HepG2 (cell line): ENCODE measurements around the gene NUCB1. TPM values are rescaled to one million over a fixed set of nuclear protein-coding genes. Genes with fewer than 3 reads are reported as not detected.

Experiments
- ATAC-seq: fragments of 200-7000 bp; cut with Tn5 transposase; 3 replicates; pipeline ENCODE4 v1.9.1; 2020; ENCODE audit warnings: mild to moderate bottlenecking, moderate library complexity
- BruUV-seq: library from RNA; stranded (reverse); fragments of 400-500 nt; replicated peaks from 2 replicates; lab custom pipeline; 2021; lab: Mats Ljungman, UMichigan
- CTCF ChIA-PET: fragments of 300-600 bp; formaldehyde crosslinking; extraction: SDS; loops from one replicate; lab custom pipeline; 2021; ENCODE audit warnings: low total read pairs, inconsistent platforms, low intra/inter-chr PET ratio; lab: Yijun Ruan, JAX
- POLR2A ChIA-PET: fragments of 350-600 bp; sonication (Branson Sonifier 250); formaldehyde crosslinking; loops from one replicate; lab custom pipeline; 2020; ENCODE audit warnings: antibody characterized with exemption, inconsistent platforms; lab: Yijun Ruan, JAX
- DNase-seq: peaks from one replicate; pipeline ENCODE4 v3.0.0-alpha.2; 2015; ENCODE audit warnings: low spot score
- FAIRE-seq: peaks from 3 replicates; lab custom pipeline; 2011; peaks lifted over from hg19 to GRCh38; lab: Jason Lieb, UNC
- H2AFZ ChIP-seq: one replicate; pipeline ENCODE4 v1.6.1; 2011; ENCODE audit warnings: low read length, inconsistent platforms
- H3K27ac ChIP-seq: fragments of 300-600 bp; 3 replicates; pipeline ENCODE4 v1.8.0; 2011; ENCODE audit warnings: mixed run types, mild to moderate bottlenecking, mixed read lengths, low read length, inconsistent platforms; ENCODE audit not compliant: insufficient read depth; ENCODE audit errors: extremely low read length
- H3K27me3 ChIP-seq, 2 experiments: fragments of 200-600 bp in 1 of 2; 2 replicates in 1 of 2; 3 replicates in 1 of 2; pipeline versions ENCODE4 v1.6.0 to v1.8.0; 2011; ENCODE audit warnings: low read length in 2 of 2, mild to moderate bottlenecking in 2 of 2, moderate library complexity in 2 of 2, inconsistent platforms in 1 of 2; ENCODE audit not compliant: insufficient read depth in 2 of 2, control insufficient read depth in 1 of 2
- H3K36me3 ChIP-seq, 2 experiments: fragments of 200-600 bp in 1 of 2; replicated peaks in 1 of 2; 2 replicates in 1 of 2; 3 replicates in 1 of 2; pipeline versions ENCODE4 v1.5.1 to v1.8.0; 2011; ENCODE audit warnings: low read length in 2 of 2, inconsistent platforms in 1 of 2; ENCODE audit not compliant: insufficient read depth in 2 of 2, control insufficient read depth in 1 of 2
- H3K4me1 ChIP-seq: 2 replicates; pipeline ENCODE4 v1.5.1; 2012; ENCODE audit warnings: low read length, inconsistent platforms; ENCODE audit not compliant: insufficient read depth
- H3K4me2 ChIP-seq: 2 replicates; pipeline ENCODE4 v1.6.0; 2011; ENCODE audit warnings: low read depth, low read length, inconsistent platforms
- H3K4me3 ChIP-seq, 3 experiments: fragments of 200-600 bp in 1 of 3; sonication (generic), shearing (Covaris generic) in 1 of 3; replicated peaks in 1 of 3; 2 replicates each; pipeline ENCODE4 v1.5.1; 2011 to 2016; ENCODE audit warnings: low read length in 3 of 3, inconsistent platforms in 2 of 3, low read depth in 2 of 3, mild to moderate bottlenecking in 2 of 3, control low read depth in 1 of 3, mixed read lengths in 1 of 3; ENCODE audit not compliant: insufficient read depth in 1 of 3
- H3K79me2 ChIP-seq: one replicate; pipeline ENCODE4 v1.6.1; 2011; ENCODE audit warnings: low read length, inconsistent platforms; ENCODE audit not compliant: insufficient read depth
- H3K9ac ChIP-seq: 2 replicates; pipeline ENCODE4 v1.6.0; 2011; ENCODE audit warnings: mild to moderate bottlenecking, low read depth, low read length, inconsistent platforms; ENCODE audit not compliant: insufficient read depth
- H3K9me3 ChIP-seq: 2 replicates; pipeline ENCODE4 v1.5.1; 2012; ENCODE audit warnings: mild to moderate bottlenecking, low read length
- H4K20me1 ChIP-seq: 2 replicates; pipeline ENCODE4 v1.6.0; 2011; ENCODE audit warnings: inconsistent platforms, mild to moderate bottlenecking, low read length, moderate library complexity; ENCODE audit not compliant: insufficient read depth
- ATF1 ChIP-seq: IDR thresholded peaks from 2 replicates; pipeline ENCODE4 v1.6.1; 2016; ENCODE audit warnings: mild to moderate bottlenecking, control low read depth
- BORCS8-MEF2B ChIP-seq: sonication (generic); formaldehyde crosslinking; IDR thresholded peaks from 2 replicates; pipeline ENCODE4 v1.8.0; 2022; ENCODE audit warnings: mild to moderate bottlenecking, missing genetic modification reagents
- KLF12 ChIP-seq: sonication (generic); formaldehyde crosslinking; IDR thresholded peaks from 2 replicates; pipeline ENCODE4 v1.4.0; 2020; ENCODE audit warnings: missing genetic modification reagents, borderline replicate concordance
- KLF13 ChIP-seq: sonication (generic); formaldehyde crosslinking; IDR thresholded peaks from 2 replicates; pipeline ENCODE4 v1.4.0; 2020; ENCODE audit warnings: mild to moderate bottlenecking, missing genetic modification reagents
- PHF8 ChIP-seq: sonication (generic); formaldehyde crosslinking; IDR thresholded peaks from 2 replicates; pipeline ENCODE4 v1.5.0; 2020; ENCODE audit warnings: missing genetic modification reagents
- ZBTB3 ChIP-seq: sonication (generic); formaldehyde crosslinking; IDR thresholded peaks from 2 replicates; pipeline ENCODE4 v1.4.0; 2020; ENCODE audit warnings: low read depth, mild to moderate bottlenecking, moderate library complexity, missing genetic modification reagents, borderline replicate concordance
- ZNF24 ChIP-seq: fragments of 450-650 bp; IDR thresholded peaks from 2 replicates; pipeline ENCODE4 v1.6.1; 2017; ENCODE audit warnings: antibody characterized with exemption, mild to moderate bottlenecking
- ZNF280D ChIP-seq: sonication (generic); formaldehyde crosslinking; IDR thresholded peaks from 2 replicates; pipeline ENCODE4 v1.5.1; 2020; ENCODE audit warnings: mild to moderate bottlenecking, missing genetic modification reagents
- ZNF549 ChIP-seq: sonication (generic); formaldehyde crosslinking; IDR thresholded peaks from 2 replicates; pipeline ENCODE4 v1.5.0; 2020; ENCODE audit warnings: missing genetic modification reagents
- WGBS: methylation state at CpG from one replicate; pipeline ENCODE4 v1.1.6; 2017; ENCODE audit warnings: low lambda C conversion rate; 5-methylcytosine and 5-hydroxymethylcytosine counted together
- in situ Hi-C: cut with HindIII; loops from 2 replicates; pipeline ENCODE4 v1.10.0; 2017; ENCODE audit warnings: low pct_unique_long_range_greater_than_20kb; ENCODE audit not compliant: extremely low pct_ligation_motif_present
- intact Hi-C: fragments of 100-400 bp; cut with micrococcal nuclease; formaldehyde crosslinking; loops from one replicate; pipeline ENCODE4 v1.10.0; 2022; ENCODE audit not compliant: unreplicated experiment
- polyA plus RNA-seq, 8 experiments: library from polyadenylated mRNA; depleted of rRNA in 3 of 8; stranded (reverse) in 7 of 8; unstranded in 1 of 8; fragments of >200 nt; fragmentation: Illumina TruSeq in 4 of 8; extraction: Trizol in 4 of 8; gene quantifications; 2 replicates each; pipeline versions ENCODE4 v1.2.1 to v1.2.3, GENCODE V29; 2011 to 2016; ENCODE audit warnings: low read depth in 4 of 8, missing spikeins in 1 of 8, mixed read lengths in 1 of 8; ENCODE audit not compliant: insufficient read depth in 1 of 8
- total RNA-seq, 5 experiments: library from RNA; depleted of rRNA; stranded (reverse); fragments of >200 nt; fragmentation: Illumina TruSeq; extraction: Trizol; gene quantifications; 2 replicates each; pipeline ENCODE4 v1.2.3, GENCODE V29; 2016; ENCODE audit warnings: low read depth in 1 of 5

The NUCB1 gene
- total and polyA plus RNA-seq, 2 of the 13 experiments (the other 11 are each of a cell fraction or from before 2014, with no cell fraction given): 82.3 to 106 TPM

GRCh38 chr19:48856921-48857320, 43.2 kb upstream of the NUCB1 start:
- no peaks in the 10 kb centered on the region for H4K20me1 ChIP-seq
- H3K9ac ChIP-seq: no peak overlapping the region
- intact Hi-C loops: no loop called here
- no peaks in the 10 kb centered on the region for H3K36me3 ChIP-seq
- H3K4me1 ChIP-seq: no peaks in the 10 kb centered on the region; the same call in 1 of the 2 replicates
- H3K27me3 ChIP-seq: no peaks in the 10 kb centered on the region; a peak in 1 of 5 replicates
- H3K4me2 ChIP-seq: no peak overlapping the region
- in situ Hi-C loops: no loop called here
- H3K9me3 ChIP-seq: no peaks in the 10 kb centered on the region
- no peak for TF ChIP-seq PHF8 (CRISPR knock-in tag)
- no peak for TF ChIP-seq BORCS8-MEF2B
- TF ChIP-seq ZNF280D (CRISPR knock-in tag): no peak
- no peak for TF ChIP-seq ZBTB3 (CRISPR knock-in tag)
- TF ChIP-seq ATF1 (CRISPR knock-in tag): no peak
- TF ChIP-seq KLF12: no peak
- TF ChIP-seq KLF13 (CRISPR knock-in tag): no peak
- TF ChIP-seq ZNF549 (CRISPR knock-in tag): no peak
- no peak for TF ChIP-seq ZNF24
- no TSS peak for BruUV-seq
- DNase-seq (no peak), FAIRE-seq (no peak), ATAC-seq (no peak)
- CTCF ChIA-PET: no interaction called here
- H3K79me2 ChIP-seq: no peaks in the 10 kb centered on the region
- H2AFZ ChIP-seq: no peak overlapping the region
- H3K4me3 ChIP-seq: no peak overlapping the region
- no peak overlapping the region for H3K27ac ChIP-seq
- WGBS: 97% methylated on average over 6 of the region's 6 CpGs
- POLR2A ChIA-PET: interaction anchor here (0.7 to 1.9 kb wide), 2 partner anchors 14 to 15 kb away, joined by 4 to 5 read pairs; partner anchors contain the start of gene PPP1R15A
